DMS 273 (cell line): Measurements from ENCODE around the gene CFAP157.

Experiments
- DNase-seq: peaks from one replicate; lab custom pipeline; 2025; ENCODE audit not compliant: unreplicated experiment; lab: John Stamatoyannopoulos, UW

Gene CFAP157

GRCh38 chr9:127706836-127707241 is at the start of gene CFAP157:
CFAP157 (plus strand) TSS chr9:127706988; CDS start chr9:127707032, 44 bp downstream.
- DNase-seq, result peak; percentile 70

- DNase-seq, result peak; percentile 51
Measured at GRCh38 chr9:127658428-127658827, 48.4 kb upstream of the CFAP157 start.

GRCh38 chr9:127660886-127661741 is 45.7 kb upstream of the CFAP157 start:
- DNase-seq, result peak; percentile 99

GRCh38 chr9:127662617-127663016 is 44.2 kb upstream of the CFAP157 start:
- no peak for DNase-seq

GRCh38 chr9:127664324-127664677 is 42.5 kb upstream of the CFAP157 start:
- DNase-seq, result no peak

GRCh38 chr9:127664678-127665507 is 41.9 kb upstream of the CFAP157 start:
- DNase-seq, result no peak

GRCh38 chr9:127667127-127667844 is 39.5 kb upstream of the CFAP157 start:
- no peak for DNase-seq

GRCh38 chr9:127667906-127668305 is 38.9 kb upstream of the CFAP157 start:
- no peak for DNase-seq

GRCh38 chr9:127673234-127673633 is 33.6 kb upstream of the CFAP157 start:
- no peak for DNase-seq

GRCh38 chr9:127676638-127677037 is 30.1 kb upstream of the CFAP157 start:
- DNase-seq, result no peak

GRCh38 chr9:127679506-127679905 is 27.3 kb upstream of the CFAP157 start:
- DNase-seq, result no peak

GRCh38 chr9:127680226-127680625 is 26.6 kb upstream of the CFAP157 start:
- no peak for DNase-seq

GRCh38 chr9:127680846-127681245 is 25.9 kb upstream of the CFAP157 start:
- no peak for DNase-seq

GRCh38 chr9:127682351-127683136 is 24.2 kb upstream of the CFAP157 start:
- no peak for DNase-seq

GRCh38 chr9:127683723-127684122 is 23.1 kb upstream of the CFAP157 start:
- no peak for DNase-seq

- no peak for DNase-seq
Measured at GRCh38 chr9:127684576-127684975, 22.2 kb upstream of the CFAP157 start.

- no peak for DNase-seq
Measured at GRCh38 chr9:127686461-127687393, 20.1 kb upstream of the CFAP157 start.

GRCh38 chr9:127689329-127690000 is 17.3 kb upstream of the CFAP157 start:
- no peak for DNase-seq

- no peak for DNase-seq
Measured at GRCh38 chr9:127690735-127691134, 16.1 kb upstream of the CFAP157 start.
